HepG2 (cell line): ENCODE data around the gene WNT5B. TPM values are rescaled to one million over a fixed set of nuclear protein-coding genes. Genes with fewer than 3 reads are reported as not detected.

Experiments
- BHLHE40 ChIP-seq: IDR thresholded peaks from 2 replicates; pipeline ENCODE4 v1.6.1; 2011; ENCODE audit warnings: low read length, improper control_type of control experiment
- BRCA1 ChIP-seq: sonication (generic); formaldehyde crosslinking; IDR thresholded peaks from 2 replicates; pipeline ENCODE4 v1.4.0; 2020; ENCODE audit warnings: missing genetic modification reagents
- ELF3 ChIP-seq: IDR thresholded peaks from 2 replicates; pipeline ENCODE4 v1.6.1; 2016; ENCODE audit warnings: missing genetic modification reagents, missing compliant biosample characterization
- FOXC1 ChIP-seq: sonication (generic); formaldehyde crosslinking; IDR thresholded peaks from 2 replicates; pipeline ENCODE4 v1.8.0; 2022; ENCODE audit warnings: mild to moderate bottlenecking, missing genetic modification reagents, borderline replicate concordance
- HDAC2 ChIP-seq: sonication (generic); formaldehyde crosslinking; IDR thresholded peaks from 2 replicates; pipeline ENCODE4 v1.4.0; 2020; ENCODE audit warnings: missing genetic modification reagents
- ISL2 ChIP-seq: sonication (generic); formaldehyde crosslinking; IDR thresholded peaks from 2 replicates; pipeline ENCODE4 v1.5.0; 2020; ENCODE audit warnings: missing genetic modification reagents
- PAWR ChIP-seq: sonication (generic); formaldehyde crosslinking; IDR thresholded peaks from 2 replicates; pipeline ENCODE4 v1.4.0; 2020; ENCODE audit warnings: missing genetic modification reagents, mild to moderate bottlenecking, borderline replicate concordance
- RFXAP ChIP-seq: sonication (generic); formaldehyde crosslinking; IDR thresholded peaks from 2 replicates; pipeline ENCODE4 v1.4.0; 2020; ENCODE audit warnings: missing genetic modification reagents, borderline replicate concordance
- TARDBP ChIP-seq: sonication (generic); formaldehyde crosslinking; IDR thresholded peaks from 2 replicates; pipeline ENCODE4 v1.8.0; 2022; ENCODE audit warnings: mild to moderate bottlenecking, missing genetic modification reagents
- ZBTB7A ChIP-seq: sonication (generic); formaldehyde crosslinking; IDR thresholded peaks from 2 replicates; pipeline ENCODE4 v1.8.0; 2022; ENCODE audit warnings: mild to moderate bottlenecking, missing genetic modification reagents
- ZNF317 ChIP-seq: sonication (generic); formaldehyde crosslinking; IDR thresholded peaks from 2 replicates; pipeline ENCODE4 v1.5.0; 2020; ENCODE audit warnings: mild to moderate bottlenecking, missing genetic modification reagents
- ZNF430 ChIP-seq: sonication (generic); formaldehyde crosslinking; IDR thresholded peaks from 2 replicates; pipeline ENCODE4 v1.9.0; 2021; ENCODE audit warnings: mild to moderate bottlenecking, missing genetic modification reagents
- ZNF614 ChIP-seq: IDR thresholded peaks from 2 replicates; pipeline ENCODE4 v1.6.1; 2018; ENCODE audit warnings: missing biosample characterization, missing genetic modification reagents, inconsistent platforms, borderline replicate concordance
- polyA plus RNA-seq, 8 experiments: library from polyadenylated mRNA; depleted of rRNA in 3 of 8; stranded (reverse) in 7 of 8; unstranded in 1 of 8; fragments of >200 nt; fragmentation: Illumina TruSeq in 4 of 8; extraction: Trizol in 4 of 8; gene quantifications; 2 replicates each; pipeline versions ENCODE4 v1.2.1 to v1.2.3, GENCODE V29; 2011 to 2016; ENCODE audit warnings: low read depth in 4 of 8, missing spikeins in 1 of 8, mixed read lengths in 1 of 8; ENCODE audit not compliant: insufficient read depth in 1 of 8
- total RNA-seq, 5 experiments: library from RNA; depleted of rRNA; stranded (reverse); fragments of >200 nt; fragmentation: Illumina TruSeq; extraction: Trizol; gene quantifications; 2 replicates each; pipeline ENCODE4 v1.2.3, GENCODE V29; 2016; ENCODE audit warnings: low read depth in 1 of 5
- TF ChIP-seq, protein P1 (sequence below): sonication (generic); formaldehyde crosslinking; conservative IDR thresholded peaks from 2 replicates; pipeline ENCODE4 v1.8.1; 2023; ENCODE audit warnings: missing genetic modification reagents
- TF ChIP-seq, protein P2 (sequence below): sonication (generic); formaldehyde crosslinking; IDR thresholded peaks from 2 replicates; pipeline ENCODE4 v1.9.0; 2021; ENCODE audit warnings: missing genetic modification reagents, mild to moderate bottlenecking, borderline replicate concordance
- TF ChIP-seq, protein P3 (sequence below): sonication (generic); formaldehyde crosslinking; IDR thresholded peaks from 2 replicates; pipeline ENCODE4 v1.4.0; 2020; ENCODE audit warnings: low read depth, missing genetic modification reagents
- TF ChIP-seq, protein P4 (sequence below): IDR thresholded peaks from 2 replicates; pipeline ENCODE4 v1.6.1; 2012; ENCODE audit warnings: inconsistent platforms
- TF ChIP-seq, protein P5 (sequence below): IDR thresholded peaks from 2 replicates; pipeline ENCODE4 v1.6.1; 2018; ENCODE audit warnings: missing genetic modification reagents
- TF ChIP-seq, protein P6 (sequence below): sonication (generic); formaldehyde crosslinking; IDR thresholded peaks from 2 replicates; pipeline ENCODE4 v1.8.1; 2023; ENCODE audit warnings: missing genetic modification reagents, mild to moderate bottlenecking, borderline replicate concordance
- TF ChIP-seq, protein P7 (sequence below): IDR thresholded peaks from 2 replicates; pipeline ENCODE4 v1.6.1; 2016

Gene WNT5B
- total and polyA plus RNA-seq, 2 of the 13 experiments (the other 11 are each of a cell fraction or from before 2014, with no cell fraction given) = 0.04 TPM; not detected in 1

DNA sequence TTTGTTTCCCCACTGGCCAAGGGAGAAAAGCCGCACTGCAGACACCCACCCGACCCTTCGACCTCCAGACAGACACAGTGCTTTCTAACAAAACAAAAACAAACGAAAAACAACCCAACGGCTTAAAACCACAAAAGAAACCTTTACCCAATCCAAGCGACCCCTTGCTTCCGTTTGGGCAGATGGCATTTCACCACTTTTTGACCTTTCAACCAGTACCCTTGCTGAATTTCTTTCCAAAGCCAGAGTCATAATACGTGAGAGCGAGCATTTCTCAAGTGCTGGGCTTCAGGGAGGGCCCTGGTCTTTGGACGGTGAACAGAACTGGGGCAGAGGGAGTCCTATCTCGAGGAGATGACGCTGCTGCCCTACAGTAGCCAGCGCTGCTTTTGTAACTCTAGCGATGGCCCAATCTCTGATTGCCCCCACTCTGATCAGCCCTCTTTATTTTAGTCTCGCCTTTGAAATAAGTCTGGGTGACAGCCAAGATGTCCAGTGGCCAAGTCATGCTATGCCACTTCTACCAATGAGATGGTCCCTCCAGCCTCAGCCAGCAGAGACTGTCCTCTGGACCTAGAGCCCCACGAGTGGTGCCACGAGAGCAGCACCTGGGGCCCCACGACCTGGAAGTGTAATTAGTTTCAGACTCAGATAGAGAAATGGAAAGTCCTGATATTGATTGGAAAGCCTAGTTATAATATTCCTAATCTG is 40.0 kb downstream of the WNT5B start (continued):
- TF ChIP-seq, protein P1, sequence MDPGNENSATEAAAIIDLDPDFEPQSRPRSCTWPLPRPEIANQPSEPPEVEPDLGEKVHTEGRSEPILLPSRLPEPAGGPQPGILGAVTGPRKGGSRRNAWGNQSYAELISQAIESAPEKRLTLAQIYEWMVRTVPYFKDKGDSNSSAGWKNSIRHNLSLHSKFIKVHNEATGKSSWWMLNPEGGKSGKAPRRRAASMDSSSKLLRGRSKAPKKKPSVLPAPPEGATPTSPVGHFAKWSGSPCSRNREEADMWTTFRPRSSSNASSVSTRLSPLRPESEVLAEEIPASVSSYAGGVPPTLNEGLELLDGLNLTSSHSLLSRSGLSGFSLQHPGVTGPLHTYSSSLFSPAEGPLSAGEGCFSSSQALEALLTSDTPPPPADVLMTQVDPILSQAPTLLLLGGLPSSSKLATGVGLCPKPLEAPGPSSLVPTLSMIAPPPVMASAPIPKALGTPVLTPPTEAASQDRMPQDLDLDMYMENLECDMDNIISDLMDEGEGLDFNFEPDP = no peak
- TF ChIP-seq BRCA1 (CRISPR knock-in tag) = peak; percentile 61; the same call in 1 of the 2 replicates
- TF ChIP-seq, protein P2, sequence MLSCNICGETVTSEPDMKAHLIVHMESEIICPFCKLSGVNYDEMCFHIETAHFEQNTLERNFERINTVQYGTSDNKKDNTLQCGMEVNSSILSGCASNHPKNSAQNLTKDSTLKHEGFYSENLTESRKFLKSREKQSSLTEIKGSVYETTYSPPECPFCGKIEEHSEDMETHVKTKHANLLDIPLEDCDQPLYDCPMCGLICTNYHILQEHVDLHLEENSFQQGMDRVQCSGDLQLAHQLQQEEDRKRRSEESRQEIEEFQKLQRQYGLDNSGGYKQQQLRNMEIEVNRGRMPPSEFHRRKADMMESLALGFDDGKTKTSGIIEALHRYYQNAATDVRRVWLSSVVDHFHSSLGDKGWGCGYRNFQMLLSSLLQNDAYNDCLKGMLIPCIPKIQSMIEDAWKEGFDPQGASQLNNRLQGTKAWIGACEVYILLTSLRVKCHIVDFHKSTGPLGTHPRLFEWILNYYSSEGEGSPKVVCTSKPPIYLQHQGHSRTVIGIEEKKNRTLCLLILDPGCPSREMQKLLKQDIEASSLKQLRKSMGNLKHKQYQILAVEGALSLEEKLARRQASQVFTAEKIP (CRISPR knock-in tag) = no peak
- TF ChIP-seq ZBTB7A (CRISPR knock-in tag) = peak; percentile 81; the same call in 1 of the 2 replicates
- TF ChIP-seq ZNF317 (CRISPR knock-in tag) = 0 out of 2 replicates have a peak, but pooled peaks have one; percentile 27
- peak; percentile 70 for TF ChIP-seq ELF3 (CRISPR knock-in tag)
- TF ChIP-seq, protein P3, sequence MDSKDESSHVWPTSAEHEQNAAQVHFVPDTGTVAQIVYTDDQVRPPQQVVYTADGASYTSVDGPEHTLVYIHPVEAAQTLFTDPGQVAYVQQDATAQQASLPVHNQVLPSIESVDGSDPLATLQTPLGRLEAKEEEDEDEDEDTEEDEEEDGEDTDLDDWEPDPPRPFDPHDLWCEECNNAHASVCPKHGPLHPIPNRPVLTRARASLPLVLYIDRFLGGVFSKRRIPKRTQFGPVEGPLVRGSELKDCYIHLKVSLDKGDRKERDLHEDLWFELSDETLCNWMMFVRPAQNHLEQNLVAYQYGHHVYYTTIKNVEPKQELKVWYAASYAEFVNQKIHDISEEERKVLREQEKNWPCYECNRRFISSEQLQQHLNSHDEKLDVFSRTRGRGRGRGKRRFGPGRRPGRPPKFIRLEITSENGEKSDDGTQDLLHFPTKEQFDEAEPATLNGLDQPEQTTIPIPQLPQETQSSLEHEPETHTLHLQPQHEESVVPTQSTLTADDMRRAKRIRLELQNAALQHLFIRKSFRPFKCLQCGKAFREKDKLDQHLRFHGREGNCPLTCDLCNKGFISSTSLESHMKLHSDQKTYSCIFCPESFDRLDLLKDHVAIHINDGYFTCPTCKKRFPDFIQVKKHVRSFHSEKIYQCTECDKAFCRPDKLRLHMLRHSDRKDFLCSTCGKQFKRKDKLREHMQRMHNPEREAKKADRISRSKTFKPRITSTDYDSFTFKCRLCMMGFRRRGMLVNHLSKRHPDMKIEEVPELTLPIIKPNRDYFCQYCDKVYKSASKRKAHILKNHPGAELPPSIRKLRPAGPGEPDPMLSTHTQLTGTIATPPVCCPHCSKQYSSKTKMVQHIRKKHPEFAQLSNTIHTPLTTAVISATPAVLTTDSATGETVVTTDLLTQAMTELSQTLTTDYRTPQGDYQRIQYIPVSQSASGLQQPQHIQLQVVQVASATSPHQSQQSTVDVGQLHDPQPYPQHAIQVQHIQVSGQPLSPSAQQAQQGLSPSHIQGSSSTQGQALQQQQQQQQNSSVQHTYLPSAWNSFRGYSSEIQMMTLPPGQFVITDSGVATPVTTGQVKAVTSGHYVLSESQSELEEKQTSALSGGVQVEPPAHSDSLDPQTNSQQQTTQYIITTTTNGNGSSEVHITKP (CRISPR knock-in tag) = peak; percentile 28; the same call in 1 of the 2 replicates
- TF ChIP-seq, protein P4, sequence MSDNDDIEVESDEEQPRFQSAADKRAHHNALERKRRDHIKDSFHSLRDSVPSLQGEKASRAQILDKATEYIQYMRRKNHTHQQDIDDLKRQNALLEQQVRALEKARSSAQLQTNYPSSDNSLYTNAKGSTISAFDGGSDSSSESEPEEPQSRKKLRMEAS = peak; percentile 68; the same call in 1 of the 2 replicates
- TF ChIP-seq FOXC1 (CRISPR knock-in tag) = peak; percentile 55; the same call in 1 of the 2 replicates
- TF ChIP-seq HDAC2 = peak; percentile 80
- TF ChIP-seq BHLHE40 = no peak
- no peak for TF ChIP-seq ZNF614 (CRISPR knock-in tag)
- TF ChIP-seq ZNF430 = 0 out of 2 replicates have a peak, but pooled peaks have one; percentile 42
- TF ChIP-seq, protein P5, sequence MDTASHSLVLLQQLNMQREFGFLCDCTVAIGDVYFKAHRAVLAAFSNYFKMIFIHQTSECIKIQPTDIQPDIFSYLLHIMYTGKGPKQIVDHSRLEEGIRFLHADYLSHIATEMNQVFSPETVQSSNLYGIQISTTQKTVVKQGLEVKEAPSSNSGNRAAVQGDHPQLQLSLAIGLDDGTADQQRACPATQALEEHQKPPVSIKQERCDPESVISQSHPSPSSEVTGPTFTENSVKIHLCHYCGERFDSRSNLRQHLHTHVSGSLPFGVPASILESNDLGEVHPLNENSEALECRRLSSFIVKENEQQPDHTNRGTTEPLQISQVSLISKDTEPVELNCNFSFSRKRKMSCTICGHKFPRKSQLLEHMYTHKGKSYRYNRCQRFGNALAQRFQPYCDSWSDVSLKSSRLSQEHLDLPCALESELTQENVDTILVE (CRISPR knock-in tag) = no peak
- TF ChIP-seq PAWR = no peak
- TF ChIP-seq, protein P6, sequence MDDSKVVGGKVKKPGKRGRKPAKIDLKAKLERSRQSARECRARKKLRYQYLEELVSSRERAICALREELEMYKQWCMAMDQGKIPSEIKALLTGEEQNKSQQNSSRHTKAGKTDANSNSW = no peak
- TF ChIP-seq, protein P7, sequence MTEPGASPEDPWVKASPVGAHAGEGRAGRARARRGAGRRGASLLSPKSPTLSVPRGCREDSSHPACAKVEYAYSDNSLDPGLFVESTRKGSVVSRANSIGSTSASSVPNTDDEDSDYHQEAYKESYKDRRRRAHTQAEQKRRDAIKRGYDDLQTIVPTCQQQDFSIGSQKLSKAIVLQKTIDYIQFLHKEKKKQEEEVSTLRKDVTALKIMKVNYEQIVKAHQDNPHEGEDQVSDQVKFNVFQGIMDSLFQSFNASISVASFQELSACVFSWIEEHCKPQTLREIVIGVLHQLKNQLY (CRISPR knock-in tag) = peak; percentile 30; the same call in 1 of the 2 replicates
- 0 out of 2 replicates have a peak, but pooled peaks have one; percentile 38 for TF ChIP-seq RFXAP
- TF ChIP-seq TARDBP (CRISPR knock-in tag) = peak; percentile 74; the same call in 1 of the 2 replicates
- peak; percentile 57; the same call in 1 of the 2 replicates for TF ChIP-seq ISL2
